ENCODE data around the gene BTBD9. TPM values are rescaled to one million over a fixed set of nuclear protein-coding genes. Genes with fewer than 3 reads are reported as not detected.

BTBD9 gene
- total RNA-seq, 1 experiment from 2014 or later, result 4.3 TPM

DNA sequence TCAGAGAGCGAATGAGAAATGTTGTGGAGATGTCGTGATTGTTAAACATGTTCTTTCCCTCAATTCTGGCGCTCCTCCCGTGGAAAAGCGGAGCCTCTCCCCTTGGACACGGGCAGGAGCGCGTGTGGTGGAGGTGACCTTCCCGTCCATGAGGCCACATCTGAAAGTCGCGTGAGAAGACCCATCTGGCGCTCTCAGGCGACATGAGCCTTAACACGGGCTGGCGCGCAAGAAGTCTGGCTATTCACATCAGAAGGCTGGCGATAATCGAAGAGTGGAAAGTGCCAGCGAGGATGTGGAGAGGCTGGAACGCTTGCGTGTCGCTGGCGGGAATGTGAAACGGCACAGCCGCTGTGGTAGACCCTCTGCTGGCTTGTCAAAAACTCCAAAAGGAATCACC lies 478.9 kb downstream of the BTBD9 start:
- no peak for ATAC-seq
- TF ChIP-seq, protein P1, sequence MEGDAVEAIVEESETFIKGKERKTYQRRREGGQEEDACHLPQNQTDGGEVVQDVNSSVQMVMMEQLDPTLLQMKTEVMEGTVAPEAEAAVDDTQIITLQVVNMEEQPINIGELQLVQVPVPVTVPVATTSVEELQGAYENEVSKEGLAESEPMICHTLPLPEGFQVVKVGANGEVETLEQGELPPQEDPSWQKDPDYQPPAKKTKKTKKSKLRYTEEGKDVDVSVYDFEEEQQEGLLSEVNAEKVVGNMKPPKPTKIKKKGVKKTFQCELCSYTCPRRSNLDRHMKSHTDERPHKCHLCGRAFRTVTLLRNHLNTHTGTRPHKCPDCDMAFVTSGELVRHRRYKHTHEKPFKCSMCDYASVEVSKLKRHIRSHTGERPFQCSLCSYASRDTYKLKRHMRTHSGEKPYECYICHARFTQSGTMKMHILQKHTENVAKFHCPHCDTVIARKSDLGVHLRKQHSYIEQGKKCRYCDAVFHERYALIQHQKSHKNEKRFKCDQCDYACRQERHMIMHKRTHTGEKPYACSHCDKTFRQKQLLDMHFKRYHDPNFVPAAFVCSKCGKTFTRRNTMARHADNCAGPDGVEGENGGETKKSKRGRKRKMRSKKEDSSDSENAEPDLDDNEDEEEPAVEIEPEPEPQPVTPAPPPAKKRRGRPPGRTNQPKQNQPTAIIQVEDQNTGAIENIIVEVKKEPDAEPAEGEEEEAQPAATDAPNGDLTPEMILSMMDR (conservative IDR thresholded peaks at IDR 0.05; ENCODE audit: low read depth, low read length), result no peak
- TF ChIP-seq EZH2 (IDR thresholded peaks at IDR 0.05; ENCODE audit: low read length, unreplicated experiment) (no peak), EZH2phosphoT487 (IDR thresholded peaks at IDR 0.05; ENCODE audit: borderline replicate concordance, low read length) (no peak)
- Histone ChIP-seq H3K27me3 (ENCODE audit: low read length) (no peaks in the 10 kb centered on the region), H3K9ac (ENCODE audit: low read length) (no peak overlapping the region), H3K4me3 (ENCODE audit: low read length) (no peak overlapping the region), H3K27ac (ENCODE audit: low read length) (no peak overlapping the region), H3F3A (ENCODE audit: low read length, unreplicated experiment) (no peaks in the 10 kb centered on the region), H3K9me2 (replicated peaks; ENCODE audit: low read length) (no peaks in the 10 kb centered on the region), H2AFZ (ENCODE audit: low read length) (no peak overlapping the region), H3K36me3 (ENCODE audit: low read depth, low read length) (no peaks in the 10 kb centered on the region), H3K4me1 (ENCODE audit: insufficient read depth, low read length) (peaks cover 8% of the 10 kb centered on the region), H4K20me1 (ENCODE audit: low read length) (no peaks in the 10 kb centered on the region), H3K9me3 (ENCODE audit: low read length) (no peaks in the 10 kb centered on the region), H3K4me2 (ENCODE audit: low read length) (no peak overlapping the region), H3K79me2 (ENCODE audit: low read length) (no peaks in the 10 kb centered on the region)
- POLR2A ChIA-PET (ENCODE audit: unreplicated experiment), result no interaction called here
- intact Hi-C loops (cut with micrococcal nuclease), result no loop called here
- CTCF ChIA-PET, result no interaction called here
- BruUV-seq (replicated peaks), result no TSS peak
- no peak for DNase-seq

DNA sequence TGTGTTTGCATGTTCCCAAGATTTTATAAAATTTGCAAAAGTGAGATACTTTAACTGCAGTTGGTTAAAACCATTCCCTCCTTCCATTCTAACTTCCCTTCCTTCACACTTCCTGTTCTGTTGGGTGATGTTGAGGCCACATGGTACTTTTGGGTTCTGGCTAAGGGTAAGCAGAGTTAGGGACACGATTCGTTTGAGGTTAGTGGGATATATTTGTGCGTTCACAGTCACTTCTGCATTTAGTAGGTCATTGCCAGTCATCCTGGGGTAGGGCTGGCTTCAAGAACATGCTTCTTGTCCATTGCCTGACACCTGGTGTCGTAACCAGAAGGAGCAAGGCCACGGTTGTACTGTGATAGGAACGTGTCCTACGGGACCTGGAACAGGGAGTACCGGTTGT lies 480.1 kb downstream of the BTBD9 start:
- Histone ChIP-seq H2AFZ (ENCODE audit: low read length) (no peak overlapping the region), H3K4me3 (ENCODE audit: low read length) (no peak overlapping the region), H3K4me1 (ENCODE audit: insufficient read depth, low read length) (peaks cover 20% of the 10 kb centered on the region), H3K9me2 (replicated peaks; ENCODE audit: low read length) (no peaks in the 10 kb centered on the region), H3F3A (ENCODE audit: low read length, unreplicated experiment) (no peaks in the 10 kb centered on the region), H3K36me3 (ENCODE audit: low read depth, low read length) (no peaks in the 10 kb centered on the region), H3K9me3 (ENCODE audit: low read length) (no peaks in the 10 kb centered on the region), H3K79me2 (ENCODE audit: low read length) (no peaks in the 10 kb centered on the region), H3K4me2 (ENCODE audit: low read length) (no peak overlapping the region), H3K9ac (ENCODE audit: low read length) (no peak overlapping the region), H4K20me1 (ENCODE audit: low read length) (no peaks in the 10 kb centered on the region), H3K27ac (ENCODE audit: low read length) (no peak overlapping the region), H3K27me3 (ENCODE audit: low read length) (no peaks in the 10 kb centered on the region)
- ChIA-PET CTCF (no interaction called here), POLR2A (ENCODE audit: unreplicated experiment) (no interaction called here)
- no TSS peak for BruUV-seq (replicated peaks)
- ATAC-seq, result no peak
- DNase-seq, result no peak
- TF ChIP-seq EZH2 (IDR thresholded peaks at IDR 0.05; ENCODE audit: low read length, unreplicated experiment) (no peak), EZH2phosphoT487 (IDR thresholded peaks at IDR 0.05; ENCODE audit: borderline replicate concordance, low read length) (no peak)
- TF ChIP-seq, protein P1 (conservative IDR thresholded peaks at IDR 0.05; ENCODE audit: low read depth, low read length), result no peak
- intact Hi-C loops (cut with micrococcal nuclease), result loop anchor here (10.0 kb wide), 1 partner anchor 335 kb away; no protein-coding TSS in a partner anchor

- no TSS peak for BruUV-seq (replicated peaks)
- H3K36me3 ChIP-seq (ENCODE audit: low read depth, low read length), result no peaks in the 10 kb centered on the region
- no peaks in the 10 kb centered on the region for H3K27me3 ChIP-seq (ENCODE audit: low read length)
- DNase-seq (no peak), ATAC-seq (no peak)
- peaks cover 23% of the 10 kb centered on the region for H3K4me1 ChIP-seq (ENCODE audit: insufficient read depth, low read length)
- H3K9me2 ChIP-seq (replicated peaks; ENCODE audit: low read length), result no peaks in the 10 kb centered on the region
- H3K27ac ChIP-seq (ENCODE audit: low read length), result no peak overlapping the region
- TF ChIP-seq EZH2 (IDR thresholded peaks at IDR 0.05; ENCODE audit: low read length, unreplicated experiment) (no peak), EZH2phosphoT487 (IDR thresholded peaks at IDR 0.05; ENCODE audit: borderline replicate concordance, low read length) (no peak)
- TF ChIP-seq, protein P1 (conservative IDR thresholded peaks at IDR 0.05; ENCODE audit: low read depth, low read length), result no peak
- H3K79me2 ChIP-seq (ENCODE audit: low read length), result no peaks in the 10 kb centered on the region
- no peak overlapping the region for H3K9ac ChIP-seq (ENCODE audit: low read length)
- no peak overlapping the region for H3K4me3 ChIP-seq (ENCODE audit: low read length)
- no peaks in the 10 kb centered on the region for H4K20me1 ChIP-seq (ENCODE audit: low read length)
- intact Hi-C loops (cut with micrococcal nuclease), result loop anchor here (10.0 kb wide), 1 partner anchor 336 kb away; no protein-coding TSS in a partner anchor
- no peak overlapping the region for H3K4me2 ChIP-seq (ENCODE audit: low read length)
- H3K9me3 ChIP-seq (ENCODE audit: low read length), result no peaks in the 10 kb centered on the region
- no peak overlapping the region for H2AFZ ChIP-seq (ENCODE audit: low read length)
- ChIA-PET CTCF (no interaction called here), POLR2A (ENCODE audit: unreplicated experiment) (no interaction called here)
- no peaks in the 10 kb centered on the region for H3F3A ChIP-seq (ENCODE audit: low read length, unreplicated experiment)
Observed at GRCh38 chr6:38158762-38159350, 480.9 kb downstream of the BTBD9 start.

Data from PC-3 (cell line).